Muscle of leg (tissue), 11 donors: Measurements from ENCODE around the gene DIP2C. TPM values are rescaled to one million over a fixed set of nuclear protein-coding genes. Genes with fewer than 3 reads are reported as not detected.
"Not testable (repeated sequence)": the region's sequence is repeated elsewhere in the genome, so short reads cannot be mapped to it uniquely, and the experiment has no call there.

Source experiments
- DNase-seq: peaks from one replicate; pipeline ENCODE4 v3.0.0; 2013
- H3K27ac ChIP-seq: one replicate; pipeline ENCODE4 v1.5.1; 2013; ENCODE audit warnings: mild to moderate bottlenecking, low read length, control low read depth
- H3K27me3 ChIP-seq: one replicate; pipeline ENCODE4 v1.6.1; 2013; ENCODE audit warnings: low read length; ENCODE audit not compliant: control insufficient read depth, insufficient read depth
- H3K36me3 ChIP-seq: one replicate; pipeline ENCODE4 v1.6.1; 2013; ENCODE audit warnings: low read length; ENCODE audit not compliant: control insufficient read depth, insufficient read depth
- H3K4me1 ChIP-seq: one replicate; pipeline ENCODE4 v1.6.1; 2013; ENCODE audit warnings: low read length; ENCODE audit not compliant: control insufficient read depth, insufficient read depth
- H3K4me3 ChIP-seq: one replicate; pipeline ENCODE4 v1.5.1; 2013; ENCODE audit warnings: low read length, control low read depth
- H3K9me3 ChIP-seq: replicated peaks from 2 replicates; pipeline ENCODE4 v1.6.1; 2013; ENCODE audit warnings: low read depth, low read length; ENCODE audit not compliant: control insufficient read depth
- WGBS: methylation state at CpG from one replicate; pipeline ENCODE4 v1.1.5; 2013; ENCODE audit warnings: missing lambda C conversion rate; ENCODE audit not compliant: insufficient coverage; 5-methylcytosine and 5-hydroxymethylcytosine counted together
- polyA plus RNA-seq, 8 donors: library from polyadenylated mRNA; unstranded; fragments of 120-200 nt; gene quantifications; one replicate each; pipeline versions ENCODE4 v1.2.1 to v1.2.3, GENCODE V29; 2013; ENCODE audit warnings: inconsistent platforms in 1 of 8, low replicate concordance in 1 of 8; ENCODE audit not compliant: insufficient read length in 8 of 8, insufficient read depth in 1 of 8
- total RNA-seq: library from RNA; stranded (reverse); fragments of 120-200 nt; gene quantifications from one replicate; pipeline ENCODE4 v1.2.4, GENCODE V29; 2013

DIP2C gene
- total and polyA plus RNA-seq, 9 donors = 15.1 to 30.8 (median 24.8) TPM

DNA sequence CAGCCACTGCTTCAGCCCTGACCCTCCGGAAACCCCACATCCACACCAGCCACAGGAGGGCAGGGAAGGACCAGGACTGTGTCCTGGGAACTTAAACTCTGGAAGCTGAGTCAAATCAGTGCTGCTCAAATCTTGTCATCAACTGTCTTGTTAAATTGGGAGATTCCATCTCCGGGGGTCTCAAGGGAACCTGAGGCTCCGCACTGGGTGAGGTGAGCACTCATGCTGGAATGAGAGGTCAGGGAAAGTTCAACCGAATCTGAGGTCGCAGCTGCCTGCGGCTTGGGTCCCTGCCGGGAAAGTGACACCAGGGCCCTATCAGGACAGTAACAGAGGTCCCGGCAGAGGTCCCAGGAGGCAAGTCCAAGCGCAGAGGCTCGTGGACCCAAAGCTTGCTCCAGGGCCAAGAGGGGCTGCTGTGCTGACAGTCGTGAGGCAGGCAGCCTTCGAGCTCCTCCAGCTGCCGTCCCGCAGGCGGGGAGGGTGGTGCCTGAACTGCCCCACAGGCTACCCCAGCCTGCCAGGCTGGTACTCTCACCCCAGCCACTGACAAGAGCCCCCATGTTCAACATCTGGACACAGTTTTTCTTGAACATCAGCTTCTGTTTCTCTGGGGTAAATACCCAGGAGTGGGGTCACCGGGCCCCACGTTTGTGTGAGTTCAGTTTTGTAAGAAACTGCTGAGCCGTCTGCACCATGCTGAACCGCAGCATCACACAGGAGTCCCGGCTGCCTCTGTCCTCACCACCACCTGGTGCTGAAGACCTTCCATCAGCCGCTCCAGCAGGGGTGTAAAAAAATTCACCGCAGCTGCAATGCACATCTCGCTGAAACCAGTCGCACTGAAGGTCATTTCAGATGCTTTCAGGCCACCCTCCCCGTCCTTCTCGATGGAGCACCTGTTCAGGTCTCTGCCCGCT is 101.0 kb downstream of the DIP2C start:
- 36% methylated on average over 22 of the region's 27 CpGs for WGBS
- H3K27ac ChIP-seq = no peak overlapping the region
- peak; percentile 68 for DNase-seq

DNA sequence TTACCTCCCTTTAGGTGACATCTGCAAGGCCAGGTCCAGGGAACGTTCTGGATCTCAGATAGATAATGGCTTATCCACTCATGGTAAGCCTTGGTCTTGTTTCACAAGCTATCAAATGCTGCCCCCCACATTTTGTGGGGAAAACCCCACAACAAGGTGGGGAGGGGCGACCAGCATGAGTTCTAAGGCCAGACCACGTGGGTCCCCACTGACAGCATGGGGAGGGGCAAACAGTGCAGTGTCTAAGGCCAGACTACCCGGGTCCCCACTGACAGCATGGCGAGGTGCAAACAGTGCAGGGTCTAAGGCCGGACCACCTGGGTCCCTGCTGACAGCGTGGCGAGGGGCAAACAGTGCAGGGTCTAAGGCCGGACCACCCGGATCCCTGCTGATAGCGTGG is 102.8 kb downstream of the DIP2C start:
- no peak overlapping the region for H3K27ac ChIP-seq
- no peaks in the 10 kb centered on the region for H3K36me3 ChIP-seq
- DNase-seq = no peak
- no peak overlapping the region for H3K4me3 ChIP-seq
- WGBS = 91% methylated on average over 11 of the region's 11 CpGs
- peaks cover 23% of the 10 kb centered on the region for H3K4me1 ChIP-seq
- H3K9me3 ChIP-seq = no peaks in the 10 kb centered on the region
- no peaks in the 10 kb centered on the region for H3K27me3 ChIP-seq

More for the DNA sequence above, 101.0 kb downstream of the DIP2C start:
- Histone ChIP-seq H3K4me3 (no peak overlapping the region), H3K9me3 (no peaks in the 10 kb centered on the region), H3K36me3 (no peaks in the 10 kb centered on the region), H3K4me1 (peaks cover 19% of the 10 kb centered on the region), H3K27me3 (no peaks in the 10 kb centered on the region)

DNA sequence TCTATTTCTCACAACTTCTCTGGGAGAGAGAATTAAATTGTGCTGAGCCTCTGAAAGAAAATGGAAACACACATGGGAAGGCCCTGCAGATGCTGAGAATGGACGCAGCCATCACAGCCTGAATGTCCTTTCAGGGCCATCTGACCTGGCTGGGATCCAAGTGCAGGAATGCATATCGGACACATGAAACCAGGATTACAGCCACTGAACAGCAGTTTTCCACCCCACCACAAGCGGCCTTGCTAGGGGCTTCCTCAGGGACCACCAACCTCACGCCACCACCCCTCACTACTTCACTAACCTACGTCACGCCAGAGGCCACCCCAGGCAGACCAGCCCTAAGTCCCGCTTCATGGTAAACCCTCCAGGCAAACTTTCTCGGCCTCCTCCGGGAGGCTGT is 103.3 kb downstream of the DIP2C start:
- Histone ChIP-seq H3K4me3 (no peak overlapping the region), H3K4me1 (peaks cover 27% of the 10 kb centered on the region), H3K27ac (no peak overlapping the region), H3K27me3 (no peaks in the 10 kb centered on the region), H3K36me3 (no peaks in the 10 kb centered on the region), H3K9me3 (no peaks in the 10 kb centered on the region)
- DNase-seq = peak; percentile 56
- WGBS = 69% methylated on average over 7 of the region's 9 CpGs

DNA sequence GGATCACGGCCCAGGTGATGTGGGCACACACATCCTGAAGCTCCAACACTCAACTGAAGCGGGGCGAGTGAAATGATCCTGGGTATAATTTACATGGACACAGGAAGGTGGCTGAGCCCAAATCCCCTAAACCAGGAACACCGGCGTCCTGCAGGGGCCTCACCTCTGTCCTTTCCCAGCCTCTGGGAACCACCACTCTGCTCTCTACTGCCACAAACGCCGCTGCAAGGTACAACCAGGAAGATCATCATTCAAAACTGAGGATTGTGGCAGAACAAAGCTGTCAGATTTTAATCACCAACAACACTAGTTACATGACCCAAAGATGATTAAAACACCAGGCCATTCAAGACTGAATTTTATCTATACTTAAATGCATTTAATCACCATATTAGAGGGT is 104.0 kb downstream of the DIP2C start:
- Histone ChIP-seq H3K36me3 (no peaks in the 10 kb centered on the region), H3K4me1 (peaks cover 27% of the 10 kb centered on the region), H3K9me3 (no peaks in the 10 kb centered on the region), H3K27ac (no peak overlapping the region), H3K4me3 (no peak overlapping the region), H3K27me3 (no peaks in the 10 kb centered on the region)
- no peak for DNase-seq
- WGBS = 80% methylated on average over 5 of the region's 7 CpGs

DNA sequence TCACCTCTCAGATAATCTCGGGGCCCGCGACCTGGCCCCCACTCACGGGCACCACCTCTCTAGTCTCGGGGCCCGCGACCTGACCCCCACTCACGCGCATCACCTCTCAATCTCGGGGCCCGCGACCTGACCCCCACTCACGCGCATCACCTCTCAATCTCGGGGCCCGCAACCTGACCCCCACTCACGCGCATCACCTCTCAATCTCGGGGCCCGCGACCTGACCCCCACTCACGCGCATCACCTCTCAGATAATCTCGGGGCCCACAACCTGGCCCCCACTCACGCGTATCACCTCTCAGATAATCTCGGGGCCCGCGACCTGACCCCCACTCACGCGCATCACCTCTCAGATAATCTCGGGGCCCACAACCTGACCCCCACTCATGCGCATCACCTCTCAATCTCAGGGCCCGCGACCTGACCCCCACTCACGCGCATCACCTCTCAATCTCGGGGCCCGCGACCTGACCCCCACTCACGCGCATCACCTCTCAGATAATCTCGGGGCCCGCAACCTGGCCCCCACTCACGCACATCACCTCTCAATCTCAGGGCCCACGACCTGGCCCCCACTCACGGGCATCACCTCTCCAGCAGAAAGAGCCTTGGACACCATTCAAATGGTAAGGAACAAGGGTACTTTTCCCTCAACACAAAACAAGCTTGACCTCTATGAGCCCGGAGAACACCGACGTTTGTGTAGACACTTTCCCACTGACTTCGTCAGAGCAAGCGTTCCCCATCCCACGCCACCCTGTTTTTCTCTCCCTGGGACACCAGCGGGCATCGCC is 104.8 kb downstream of the DIP2C start:
- DNase-seq, H3K4me3 ChIP-seq, H3K9me3 ChIP-seq, H3K36me3 ChIP-seq, H3K27me3 ChIP-seq, H3K27ac ChIP-seq: not testable (repeated sequence)
- 92% methylated on average over 15 of the region's 55 CpGs for WGBS
- H3K4me1 ChIP-seq = peaks cover 27% of the 10 kb centered on the region

DNA sequence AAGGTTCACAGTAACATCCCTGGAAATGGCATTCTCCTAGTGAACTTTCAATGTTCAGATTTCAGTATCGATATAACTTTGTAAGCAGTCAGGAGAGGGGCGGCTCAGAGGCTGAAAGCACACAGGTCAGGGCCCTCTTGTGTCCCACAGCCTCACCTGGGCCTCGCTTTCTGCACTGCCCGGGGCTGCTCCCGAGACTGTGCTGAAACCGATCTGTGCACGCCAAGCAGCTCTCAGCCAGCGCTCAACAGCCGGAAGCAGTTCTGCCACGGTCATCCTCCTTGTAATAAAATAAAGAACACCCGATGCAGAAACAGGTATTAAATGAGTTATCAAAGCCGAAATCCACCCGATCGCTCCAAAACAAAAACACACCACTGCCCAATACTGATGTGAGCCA is 106.0 kb downstream of the DIP2C start:
- Histone ChIP-seq H3K4me1 (peaks cover 20% of the 10 kb centered on the region), H3K27me3 (no peaks in the 10 kb centered on the region), H3K27ac (no peak overlapping the region), H3K9me3 (no peaks in the 10 kb centered on the region), H3K4me3 (no peak overlapping the region), H3K36me3 (no peaks in the 10 kb centered on the region)
- whole genome bisulfite sequencing = 71% methylated on average over 11 of the region's 14 CpGs
- no peak for DNase-seq

DNA sequence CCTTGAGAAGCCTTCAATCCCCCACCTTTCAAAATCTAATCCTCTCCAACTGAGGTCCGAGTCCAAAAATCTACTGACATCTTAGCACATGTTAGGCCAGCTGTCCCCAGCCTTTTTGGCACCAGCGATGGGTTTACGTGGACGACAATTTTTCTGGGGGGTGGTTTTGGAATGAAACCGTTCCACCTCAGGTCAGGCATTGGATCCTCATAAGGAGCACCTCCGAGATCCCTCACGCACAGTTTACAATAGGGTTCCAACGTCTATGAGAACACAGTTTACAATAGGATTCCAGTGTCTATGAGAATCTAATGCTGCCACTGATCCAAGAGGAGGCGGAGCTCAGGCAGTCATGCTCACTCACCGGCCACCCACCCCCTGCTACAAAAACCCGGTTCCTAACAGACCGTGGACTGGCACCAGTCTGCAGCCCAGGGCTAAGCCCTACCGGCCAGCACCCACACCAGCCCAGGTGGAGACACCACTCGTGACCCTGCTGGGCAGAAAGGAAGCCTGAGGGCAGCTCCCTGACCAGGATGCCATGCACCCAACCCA is 107.6 kb downstream of the DIP2C start:
- H3K27me3 ChIP-seq = no peaks in the 10 kb centered on the region
- no peaks in the 10 kb centered on the region for H3K36me3 ChIP-seq
- no peak for DNase-seq
- H3K9me3 ChIP-seq = no peaks in the 10 kb centered on the region
- no peak overlapping the region for H3K4me3 ChIP-seq
- H3K4me1 ChIP-seq = peaks cover 16% of the 10 kb centered on the region
- whole genome bisulfite sequencing = 76% methylated on average over 9 of the region's 14 CpGs
- no peak overlapping the region for H3K27ac ChIP-seq

DNA sequence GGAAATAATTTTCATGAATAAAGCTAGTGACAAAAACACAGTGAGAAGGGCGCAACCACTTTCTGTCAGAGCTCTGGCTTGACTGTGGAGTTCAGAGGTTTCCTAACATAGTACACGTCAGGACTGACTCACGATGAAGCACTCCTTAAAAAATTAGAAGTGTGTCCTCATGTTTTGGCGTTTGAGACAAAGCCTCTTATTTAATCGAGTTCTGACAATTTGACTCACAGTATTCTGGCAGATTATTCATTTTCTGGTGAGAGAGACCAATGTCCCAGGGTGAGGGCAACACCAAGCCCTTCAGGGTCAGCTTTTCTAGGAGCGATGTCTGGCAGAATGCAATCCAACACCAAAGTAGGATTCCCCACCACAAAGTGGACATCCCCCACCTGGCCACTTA is 108.7 kb downstream of the DIP2C start:
- no peaks in the 10 kb centered on the region for H3K36me3 ChIP-seq
- 79% methylated on average over 3 of the region's 6 CpGs for WGBS
- DNase-seq = peak; percentile 19
- H3K4me3 ChIP-seq = no peak overlapping the region
- H3K4me1 ChIP-seq = peaks cover 16% of the 10 kb centered on the region
- H3K9me3 ChIP-seq = no peaks in the 10 kb centered on the region
- H3K27ac ChIP-seq = no peak overlapping the region
- H3K27me3 ChIP-seq = no peaks in the 10 kb centered on the region

DNA sequence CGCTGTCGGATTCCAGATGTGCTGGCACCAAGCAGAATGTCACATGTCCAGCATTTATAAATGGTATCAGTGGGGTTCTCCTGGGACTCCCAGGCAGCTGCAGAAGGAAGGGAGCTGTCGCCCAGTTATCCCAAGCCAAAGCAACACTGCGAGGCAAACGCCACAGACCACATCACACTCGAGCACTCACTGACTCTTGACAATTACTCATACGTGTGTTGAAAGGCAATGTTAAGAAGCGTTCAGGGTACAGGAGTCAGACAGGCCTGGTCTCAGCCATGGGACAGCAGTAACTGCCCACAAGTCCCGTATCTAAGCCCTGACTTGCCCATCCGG is 113.4 kb downstream of the DIP2C start:
- H3K27ac ChIP-seq = no peak overlapping the region
- peaks cover 24% of the 10 kb centered on the region for H3K4me1 ChIP-seq
- H3K27me3 ChIP-seq = no peaks in the 10 kb centered on the region
- H3K9me3 ChIP-seq = no peaks in the 10 kb centered on the region
- DNase-seq = peak; percentile 72
- H3K4me3 ChIP-seq = no peak overlapping the region
- no peaks in the 10 kb centered on the region for H3K36me3 ChIP-seq
- WGBS = 34% methylated on average over 6 of the region's 10 CpGs
